ENCODE measurements around the gene MXD1. TPM values are rescaled to one million over a fixed set of nuclear protein-coding genes. Genes with fewer than 3 reads are reported as not detected.

Gene MXD1
- total RNA-seq, 1 experiment from 2014 or later, result 13.3 TPM

- Mint-ChIP-seq H3K27me3 (ENCODE audit: unreplicated experiment) (no peaks in the 10 kb centered on the region), H3K4me1 (ENCODE audit: low read depth, unreplicated experiment) (no peaks in the 10 kb centered on the region), H3K27ac (ENCODE audit: unreplicated experiment) (no peak overlapping the region), H3K4me3 (ENCODE audit: low read depth, unreplicated experiment) (no peak overlapping the region), H3K9me3 (ENCODE audit: low read depth, unreplicated experiment) (no peaks in the 10 kb centered on the region), H3K36me3 (ENCODE audit: insufficient read depth, unreplicated experiment) (no peaks in the 10 kb centered on the region)
- CTCF ChIA-PET, result no interaction called here
- intact Hi-C loops (cut with micrococcal nuclease; ENCODE audit: unreplicated experiment), result no loop called here
- BruUV-seq (replicated peaks), result no TSS peak
- DNase-seq, result no peak
- no peak for TF ChIP-seq CTCF (IDR thresholded peaks at IDR 0.05; ENCODE audit: unreplicated experiment)
Measured at GRCh38 chr2:69977186-69977585, 62.3 kb downstream of the MXD1 start.

GRCh38 chr2:69977906-69978482 is 63.1 kb downstream of the MXD1 start:
- CTCF ChIA-PET, result interaction anchor here (0.5 kb wide), 1 partner anchor 38 kb away, joined by 3 read pairs; no protein-coding TSS in a partner anchor
- TF ChIP-seq CTCF (IDR thresholded peaks at IDR 0.05; ENCODE audit: unreplicated experiment), result no peak
- no peak overlapping the region for H3K27ac Mint-ChIP-seq (ENCODE audit: unreplicated experiment)
- no peaks in the 10 kb centered on the region for H3K4me1 Mint-ChIP-seq (ENCODE audit: low read depth, unreplicated experiment)
- H3K4me3 Mint-ChIP-seq (ENCODE audit: low read depth, unreplicated experiment), result no peak overlapping the region
- no TSS peak for BruUV-seq (replicated peaks)
- H3K36me3 Mint-ChIP-seq (ENCODE audit: insufficient read depth, unreplicated experiment), result no peaks in the 10 kb centered on the region
- intact Hi-C loops (cut with micrococcal nuclease; ENCODE audit: unreplicated experiment), result no loop called here
- no peak for DNase-seq
- H3K27me3 Mint-ChIP-seq (ENCODE audit: unreplicated experiment), result no peaks in the 10 kb centered on the region
- no peaks in the 10 kb centered on the region for H3K9me3 Mint-ChIP-seq (ENCODE audit: low read depth, unreplicated experiment)

GRCh38 chr2:69979902-69980807 is 65.2 kb downstream of the MXD1 start:
- BruUV-seq (replicated peaks), result no TSS peak
- Mint-ChIP-seq H3K36me3 (ENCODE audit: insufficient read depth, unreplicated experiment) (no peaks in the 10 kb centered on the region), H3K9me3 (ENCODE audit: low read depth, unreplicated experiment) (peaks cover 1% of the 10 kb centered on the region), H3K4me1 (ENCODE audit: low read depth, unreplicated experiment) (no peaks in the 10 kb centered on the region), H3K27ac (ENCODE audit: unreplicated experiment) (no peak overlapping the region), H3K4me3 (ENCODE audit: low read depth, unreplicated experiment) (no peak overlapping the region), H3K27me3 (ENCODE audit: unreplicated experiment) (no peaks in the 10 kb centered on the region)
- CTCF ChIA-PET, result no interaction called here
- no peak for DNase-seq
- TF ChIP-seq CTCF (IDR thresholded peaks at IDR 0.05; ENCODE audit: unreplicated experiment), result no peak
- intact Hi-C loops (cut with micrococcal nuclease; ENCODE audit: unreplicated experiment), result no loop called here

DNA sequence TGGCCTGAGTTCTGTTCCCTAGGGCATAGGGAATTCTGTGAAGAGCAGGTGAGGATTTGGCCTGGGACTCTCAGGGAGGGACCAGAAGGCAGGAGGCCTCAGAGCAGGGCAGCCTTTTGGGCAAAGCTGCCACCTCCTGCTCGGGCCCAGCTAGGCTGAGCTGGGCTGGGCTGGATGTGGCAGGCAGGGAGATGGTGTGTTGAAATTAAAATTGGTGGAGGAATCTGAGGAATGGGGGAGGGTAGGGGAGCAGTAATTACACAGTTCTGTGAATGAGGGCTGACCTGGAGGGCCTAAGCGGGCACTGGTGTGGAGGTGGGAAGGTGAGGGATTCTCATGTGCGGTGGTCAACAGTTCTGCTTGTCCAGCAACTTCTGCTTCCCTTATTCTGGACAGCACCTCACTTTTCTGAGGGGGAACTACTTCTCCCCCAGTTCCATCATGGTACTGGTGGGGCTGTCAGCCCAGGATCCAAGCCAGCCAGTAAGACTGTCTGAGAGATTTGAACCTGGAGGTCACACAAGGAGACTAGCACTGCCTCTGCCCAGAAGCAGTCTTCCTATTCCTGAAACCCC is 68.6 kb downstream of the MXD1 start:
- peaks cover 2% of the 10 kb centered on the region for H3K9me3 Mint-ChIP-seq (ENCODE audit: low read depth, unreplicated experiment)
- no peak for DNase-seq
- BruUV-seq (replicated peaks), result no TSS peak
- intact Hi-C loops (cut with micrococcal nuclease; ENCODE audit: unreplicated experiment), result no loop called here
- H3K4me3 Mint-ChIP-seq (ENCODE audit: low read depth, unreplicated experiment), result no peak overlapping the region
- no peak for TF ChIP-seq CTCF (IDR thresholded peaks at IDR 0.05; ENCODE audit: unreplicated experiment)
- no peaks in the 10 kb centered on the region for H3K36me3 Mint-ChIP-seq (ENCODE audit: insufficient read depth, unreplicated experiment)
- no peaks in the 10 kb centered on the region for H3K4me1 Mint-ChIP-seq (ENCODE audit: low read depth, unreplicated experiment)
- H3K27me3 Mint-ChIP-seq (ENCODE audit: unreplicated experiment), result no peaks in the 10 kb centered on the region
- CTCF ChIA-PET, result no interaction called here
- no peak overlapping the region for H3K27ac Mint-ChIP-seq (ENCODE audit: unreplicated experiment)

Data from Calu3 (cell line).